RCC 7860 (cell line): Measurements from ENCODE around the gene FAM222B.
"Not testable (repeated sequence)": the region's sequence is repeated elsewhere in the genome, so short reads cannot be mapped to it uniquely, and the experiment has no call there.

Source experiments
- DNase-seq: peaks from one replicate; pipeline ENCODE4 v3.0.0-alpha.2; 2015; ENCODE audit warnings: low spot score
- FAIRE-seq: peaks from 2 replicates; lab custom pipeline; 2012; peaks lifted over from hg19 to GRCh38; lab: Jason Lieb, UNC

FAM222B gene

DNA sequence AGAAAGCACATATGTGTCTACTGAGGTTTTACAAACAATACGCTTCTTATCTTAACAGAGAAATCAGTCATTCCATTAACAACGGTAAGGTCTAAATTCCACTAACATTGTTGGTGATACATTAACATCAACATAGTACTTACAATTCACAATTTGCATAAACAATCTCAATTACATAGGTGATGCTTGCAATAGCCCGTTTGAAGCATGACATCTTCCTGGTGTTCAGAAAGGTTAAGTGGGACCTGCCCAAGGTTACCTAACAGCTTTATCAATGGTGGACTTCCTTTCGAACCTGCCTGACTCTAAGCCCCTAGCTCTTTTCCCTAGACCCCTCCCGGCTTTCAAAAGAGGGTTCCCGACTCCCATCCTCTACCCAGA is 699 bp downstream of the FAM222B start:
- no peak for DNase-seq
- FAIRE-seq, result no peak

GRCh38 chr17:28839221-28839620 is 3.4 kb downstream of the FAM222B start:
- FAIRE-seq, result no peak
- no peak for DNase-seq

DNA sequence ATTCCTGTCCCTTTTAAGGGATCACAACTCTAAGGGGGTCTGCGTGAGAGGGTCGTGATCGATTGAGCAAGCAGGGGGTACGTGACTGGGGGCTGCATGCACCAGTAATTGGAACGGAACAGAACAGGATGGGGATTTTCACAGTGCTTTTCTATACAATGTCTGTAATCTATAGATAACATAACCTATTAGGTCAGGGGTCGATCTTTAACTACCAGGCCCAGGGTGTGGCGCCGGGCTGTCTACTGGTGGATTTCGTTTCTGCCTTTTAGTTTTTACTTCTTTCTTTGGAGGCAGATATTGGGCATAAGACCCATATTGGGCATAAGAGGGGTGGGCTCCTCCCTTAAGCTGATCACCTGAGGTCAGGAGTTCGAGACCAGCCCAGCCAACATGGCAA is 6.0 kb downstream of the FAM222B start:
- not testable (repeated sequence) for DNase-seq, FAIRE-seq

GRCh38 chr17:28834420-28834819 is 8.2 kb downstream of the FAM222B start:
- FAIRE-seq, result no peak

DNA sequence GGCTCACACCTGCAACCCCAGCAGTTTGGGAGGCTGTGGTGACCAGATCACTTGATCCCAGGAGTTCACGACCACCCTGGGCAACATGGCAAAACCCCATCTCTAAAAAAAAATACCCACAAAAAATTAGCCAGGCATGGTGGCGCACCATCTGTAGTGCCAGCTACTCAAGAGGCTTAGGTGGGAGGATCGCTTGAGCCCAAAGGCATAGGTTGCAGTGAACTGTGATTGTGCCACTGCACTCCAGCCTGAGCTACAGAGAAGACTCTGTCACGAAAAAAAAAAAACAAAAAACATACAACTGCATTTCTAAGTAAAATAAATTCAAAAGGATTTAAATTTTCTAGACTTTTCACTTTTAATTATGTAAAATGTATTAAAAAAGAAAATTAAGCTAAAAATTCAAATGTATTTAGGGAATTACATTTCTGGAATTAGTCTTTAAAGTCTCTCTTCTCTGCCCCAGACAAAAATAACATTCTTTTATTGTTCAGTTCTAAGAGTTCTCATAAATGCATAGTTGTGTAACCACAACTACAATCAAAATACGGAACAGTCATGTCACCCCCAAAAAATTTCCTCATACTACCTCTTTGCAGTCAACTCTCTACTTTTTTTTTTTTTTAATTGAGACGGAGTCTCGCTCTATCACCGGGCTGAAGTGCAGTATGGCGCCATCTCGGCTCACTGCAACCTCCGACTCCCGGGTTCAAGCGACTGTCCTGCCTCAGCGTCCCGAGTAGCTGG is 14.1 kb downstream of the FAM222B start:
- FAIRE-seq, result no peak
- no peak for DNase-seq

More at GRCh38 chr17:28834420-28834819, 8.2 kb downstream of the FAM222B start:
- DNase-seq, result no peak

DNA sequence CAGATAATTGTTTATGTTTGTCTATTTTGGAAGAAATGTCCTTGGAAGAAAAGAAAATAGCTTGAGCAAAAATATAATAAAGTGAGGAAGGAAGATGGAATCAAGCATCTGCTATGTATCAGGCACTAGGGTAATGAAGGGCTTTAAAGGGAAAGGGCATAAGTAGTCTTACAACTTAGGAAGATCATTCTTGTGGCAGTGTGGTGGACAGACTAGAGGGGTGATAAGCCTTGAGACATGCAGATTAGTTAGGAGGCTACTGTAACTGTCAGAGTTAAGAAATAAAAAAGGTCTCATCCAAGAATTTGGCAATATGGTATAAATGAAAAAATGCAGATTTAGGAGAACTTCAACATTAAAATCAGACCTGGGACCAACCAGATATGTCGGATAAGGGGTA is 14.9 kb downstream of the FAM222B start:
- DNase-seq (no peak), FAIRE-seq (no peak)

DNA sequence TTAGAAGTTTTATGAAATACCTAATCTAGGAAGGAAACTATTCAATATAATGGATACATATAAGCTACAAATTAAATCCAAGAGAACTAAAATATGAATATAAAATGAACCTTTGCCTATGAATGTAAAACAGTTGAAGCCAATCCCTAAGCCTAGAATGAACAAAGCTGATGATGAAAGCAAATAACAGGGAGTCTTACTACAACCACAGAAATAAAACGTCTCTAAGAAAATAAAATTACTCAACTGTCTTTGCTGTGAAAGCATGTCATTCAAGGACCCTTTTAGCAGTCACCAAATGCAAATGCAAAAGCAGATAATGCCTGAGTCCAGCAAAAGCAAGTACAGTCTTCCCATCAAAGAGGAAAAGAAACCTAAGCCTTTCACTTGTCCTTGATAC is 23.0 kb downstream of the FAM222B start:
- FAIRE-seq (no peak), DNase-seq (no peak)

GRCh38 chr17:28818819-28819221 is 23.8 kb downstream of the FAM222B start:
- no peak for DNase-seq
- FAIRE-seq, result no peak

DNA sequence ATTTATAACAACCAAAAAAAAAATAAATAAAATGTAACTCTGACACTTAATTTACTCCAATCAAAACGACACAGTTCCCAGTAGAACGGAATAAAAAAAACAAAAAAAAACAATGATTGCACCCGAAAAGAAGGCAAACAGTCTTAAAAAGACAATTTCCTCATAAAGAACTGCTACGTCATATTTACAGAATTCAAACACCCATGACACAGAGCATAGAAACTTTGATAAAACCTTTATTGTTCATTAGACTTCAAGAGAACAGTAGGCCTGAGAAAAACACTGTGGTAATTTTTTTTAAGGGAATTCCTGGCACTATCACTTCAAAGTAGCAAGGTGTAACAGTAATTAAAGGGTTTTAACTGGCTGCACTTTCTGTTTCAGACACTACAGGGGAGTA is 26.1 kb downstream of the FAM222B start:
- DNase-seq (no peak), FAIRE-seq (no peak)

GRCh38 chr17:28812748-28813377 is 29.7 kb downstream of the FAM222B start:
- DNase-seq, result no peak
- no peak for FAIRE-seq

DNA sequence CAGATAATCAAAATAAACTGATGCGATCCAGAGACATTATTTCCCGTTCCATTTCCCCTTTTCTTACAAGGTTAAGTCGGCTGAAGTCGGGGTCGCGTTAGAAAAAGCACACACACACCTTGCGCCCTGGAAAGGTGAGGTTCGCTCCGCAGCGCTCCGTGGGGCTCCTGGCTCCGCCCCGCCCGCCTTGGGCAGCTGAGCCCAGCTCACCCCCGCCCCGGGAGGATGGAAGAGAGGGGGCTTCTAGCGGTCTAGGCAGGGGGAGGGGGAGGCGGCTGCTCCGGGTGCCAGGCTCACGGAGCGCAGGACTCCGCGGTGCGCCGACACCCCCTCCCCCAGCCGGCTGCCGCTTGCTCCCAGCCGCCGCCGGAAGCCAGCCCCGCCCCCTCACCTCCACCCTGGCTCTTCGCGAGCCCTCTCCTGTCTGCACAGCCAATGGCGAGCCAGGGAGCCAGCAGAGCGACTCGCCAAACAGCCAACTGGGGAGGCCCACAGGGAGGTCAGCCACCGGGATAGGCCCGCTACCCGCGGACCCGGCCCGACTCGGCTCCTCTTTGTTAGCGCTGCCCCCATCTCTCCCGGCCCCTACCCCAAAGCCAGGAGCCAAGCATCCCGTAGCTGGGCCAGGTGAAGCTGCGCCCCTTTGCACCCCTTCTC is 30.4 kb downstream of the FAM222B start:
- DNase-seq, result peak; percentile 91
- no peak for FAIRE-seq

GRCh38 chr17:28811651-28812090 is 30.9 kb downstream of the FAM222B start:
- peak; percentile 87 for FAIRE-seq
- peak; percentile 68 for DNase-seq

- no peak for FAIRE-seq
- no peak for DNase-seq
These were observed 32.2 kb downstream of the FAM222B start for GRCh38 chr17:28810437-28810836.

GRCh38 chr17:28807925-28808634 is 34.5 kb downstream of the FAM222B start:
- FAIRE-seq, result no peak
- peak; percentile 45 for DNase-seq

GRCh38 chr17:28796062-28796461 is 46.5 kb downstream of the FAM222B start:
- no peak for DNase-seq
- no peak for FAIRE-seq

DNA sequence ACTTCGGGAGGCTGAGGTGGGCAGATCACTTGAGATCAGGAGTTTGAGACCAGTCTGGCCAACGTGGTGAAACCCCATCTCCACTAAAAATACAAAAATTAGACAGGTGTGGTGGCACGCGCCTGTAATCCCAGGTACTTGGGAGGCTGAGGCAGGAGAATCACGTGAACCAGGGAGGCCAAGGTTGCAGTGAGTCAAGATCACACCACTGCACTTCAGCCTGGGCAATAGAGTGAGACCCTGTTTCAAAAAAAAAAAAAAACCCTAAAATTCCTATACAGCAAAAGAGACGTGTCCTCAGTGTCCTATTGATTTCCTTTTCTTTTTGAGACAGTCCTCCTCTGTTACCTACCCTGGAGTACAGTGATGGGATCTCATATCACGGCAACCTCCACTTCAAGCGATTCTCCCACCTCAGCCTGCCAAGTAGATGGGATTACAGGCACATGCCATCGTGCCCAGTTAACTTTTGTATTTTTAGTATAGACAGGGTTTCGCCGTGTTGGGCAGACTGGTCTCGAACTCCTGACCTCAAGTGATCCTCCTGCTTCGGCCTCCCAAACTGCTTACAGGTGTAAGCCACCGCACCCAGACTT is 47.6 kb downstream of the FAM222B start:
- not testable (repeated sequence) for DNase-seq, FAIRE-seq

GRCh38 chr17:28792877-28793661 is 49.5 kb downstream of the FAM222B start:
- DNase-seq (no peak), FAIRE-seq (no peak)

DNA sequence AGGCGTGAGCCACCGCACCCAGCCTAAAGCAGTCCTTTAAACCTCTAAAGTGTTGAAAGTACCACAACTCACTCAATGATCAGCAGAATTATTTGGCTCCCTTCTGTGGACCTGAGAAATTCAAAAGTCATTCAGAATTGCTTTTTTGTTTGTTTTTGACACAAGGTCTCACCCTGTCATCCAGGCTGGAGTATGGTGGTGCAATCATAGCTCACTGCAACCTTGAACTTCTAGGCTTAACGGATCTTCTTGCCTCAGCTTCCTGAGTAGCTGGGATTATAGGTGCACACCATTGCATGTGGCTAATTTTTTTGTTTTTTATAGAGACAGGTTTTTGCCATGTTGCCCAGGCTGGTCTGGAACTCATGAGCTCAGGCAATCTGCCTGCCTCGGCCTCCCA is 54.5 kb downstream of the FAM222B start:
- no peak for DNase-seq
- no peak for FAIRE-seq

GRCh38 chr17:28783161-28783560 is 59.4 kb downstream of the FAM222B start:
- DNase-seq (no peak), FAIRE-seq (no peak)

DNA sequence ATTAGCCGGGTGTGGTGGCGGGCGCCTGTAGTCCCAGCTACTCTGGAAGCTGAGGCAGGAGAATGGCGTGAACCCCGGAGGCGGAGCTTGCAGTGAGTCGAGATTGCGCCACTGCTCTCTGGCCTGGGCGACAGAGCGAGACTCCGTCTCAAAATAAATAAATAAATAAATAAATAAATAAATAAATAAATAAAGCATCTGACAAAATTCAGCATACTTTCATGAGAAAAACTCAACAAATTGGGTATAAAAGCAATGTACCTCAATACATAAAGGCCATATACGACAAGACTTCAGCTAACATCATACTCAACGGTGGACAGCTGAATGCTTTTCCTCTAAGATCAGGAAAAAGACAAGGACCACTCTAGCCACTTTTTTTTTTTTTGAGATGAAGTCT is 63.0 kb downstream of the FAM222B start:
- not testable (repeated sequence) for DNase-seq, FAIRE-seq
